PC-9 (cell line): ENCODE data around the gene ZNF282.

Experiments
- CTCF ChIP-seq: fragments of 200-600 bp; sonication (generic); conservative IDR thresholded peaks from 2 replicates; pipeline ENCODE4 v1.6.1; 2017; ENCODE audit warnings: mixed run types, antibody characterized with exemption, mild to moderate bottlenecking, moderate library complexity
- EZH2 ChIP-seq: fragments of 200-600 bp; sonication (generic); IDR thresholded peaks from 2 replicates; pipeline ENCODE4 v1.8.0; 2017; ENCODE audit warnings: antibody characterized with exemption, low read depth

GRCh38 chr7:149239345-149240143 is 44.2 kb downstream of the ZNF282 start, which contains the start of gene ZNF212:
- TF ChIP-seq CTCF (peak; percentile 79), EZH2 (no peak)
